CD4-positive, alpha-beta T cell treated with Interleukin-15 for 4 hours (primary cell): ENCODE measurements around the gene ATP1B4.
A peak's percentile ranks its signal among the peaks of the same experiment; 100 is the strongest.

Experiments
- DNase-seq: peaks from one replicate; pipeline ENCODE4 v3.0.0-alpha.2; 2020; ENCODE audit warnings: low spot score

Gene ATP1B4

GRCh38 chrX:120361764-120362305 is at the start of gene ATP1B4:
Gene ATP1B4, plus strand, starts transcription at chrX:120362089. Its CDS starts 80 bp downstream, at chrX:120362169.
- DNase-seq = no peak

DNA sequence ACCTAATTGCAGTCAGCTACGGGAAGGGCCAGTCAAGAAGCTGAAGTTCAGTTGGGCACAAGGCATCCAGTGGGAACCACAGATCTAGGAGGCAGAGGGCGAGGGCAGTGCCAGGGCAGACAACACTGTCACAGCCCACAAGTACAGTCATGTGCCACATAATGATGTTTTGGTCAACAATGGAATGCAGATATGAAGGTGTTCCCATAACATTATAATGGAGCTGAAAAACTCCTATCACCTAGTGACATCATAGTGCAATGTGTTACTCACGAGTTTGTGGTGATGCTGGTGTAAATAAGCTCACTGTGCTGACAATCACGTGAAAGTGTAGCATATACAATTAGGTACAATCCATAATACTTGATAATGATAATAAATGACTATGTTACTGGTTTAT is 46.1 kb upstream of the ATP1B4 start:
- no peak for DNase-seq

DNA sequence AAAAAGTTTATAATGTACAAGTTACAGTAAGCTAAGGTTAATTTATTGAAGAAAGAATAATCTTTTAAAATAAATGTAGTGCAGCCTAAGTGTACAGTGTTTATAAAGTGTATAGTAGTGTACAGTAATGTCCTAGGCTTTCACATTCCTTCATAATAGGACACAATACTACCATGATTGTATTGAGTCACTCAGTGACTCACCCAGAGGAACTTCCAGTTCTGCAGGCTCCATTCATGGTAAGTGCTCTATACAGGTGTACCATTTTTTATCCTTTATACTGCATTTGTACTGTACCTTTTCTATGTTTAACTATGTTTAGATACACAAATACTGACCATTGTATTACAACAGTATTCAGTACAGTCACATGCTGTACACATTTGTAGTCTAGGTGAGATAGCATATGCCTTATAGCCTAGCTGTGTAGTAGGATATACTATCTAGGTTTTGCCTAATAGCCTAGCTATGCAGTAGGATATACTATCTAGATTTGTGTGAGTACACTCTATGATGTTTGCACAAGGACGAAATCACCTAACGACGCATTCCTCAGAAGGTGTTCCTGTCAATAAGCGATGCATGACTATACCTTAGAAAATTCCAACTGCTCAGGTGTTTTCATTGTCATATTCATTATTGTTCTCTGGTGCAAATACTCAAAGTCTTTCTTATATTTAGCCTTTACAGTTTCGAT is 45.2 kb upstream of the ATP1B4 start:
- DNase-seq = no peak

- DNase-seq = no peak
These were observed 43.5 kb upstream of the ATP1B4 start for GRCh38 chrX:120318411-120318810.

DNA sequence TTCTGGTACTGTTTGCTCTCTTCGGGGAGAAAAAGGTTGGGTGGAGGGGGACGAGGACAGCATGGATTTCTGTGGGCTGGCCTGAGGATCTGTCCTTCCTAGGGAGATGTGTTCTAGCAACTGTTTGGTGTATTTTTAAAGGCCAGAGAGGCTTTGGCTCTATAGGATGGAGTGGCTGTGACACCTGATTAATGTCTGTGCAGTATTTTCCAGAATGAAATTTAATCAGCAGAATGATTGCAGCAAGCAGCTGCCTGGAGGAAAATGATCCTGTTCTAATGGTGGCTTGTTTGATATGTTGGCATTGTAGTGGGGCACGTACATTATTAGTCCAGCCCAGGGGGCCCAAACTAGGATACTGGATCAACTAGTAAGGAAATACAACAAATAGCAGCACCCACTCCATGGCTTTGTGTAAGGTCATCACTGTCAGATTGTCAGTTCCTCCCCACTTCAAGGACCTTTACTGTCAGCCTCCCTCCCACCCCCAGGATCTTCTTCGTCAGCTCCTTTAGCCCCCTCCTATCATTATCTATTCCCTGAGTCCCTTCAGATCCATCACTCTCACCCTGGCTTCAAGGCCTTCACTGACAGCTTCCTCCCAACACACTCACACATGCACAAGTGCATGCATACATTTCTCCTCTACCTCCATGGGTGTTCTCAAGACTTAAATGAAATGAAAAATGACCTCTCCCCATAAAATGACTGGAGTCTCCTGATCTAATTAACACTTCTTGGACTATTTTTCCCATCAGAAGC is 40.2 kb upstream of the ATP1B4 start:
- DNase-seq = no peak

DNA sequence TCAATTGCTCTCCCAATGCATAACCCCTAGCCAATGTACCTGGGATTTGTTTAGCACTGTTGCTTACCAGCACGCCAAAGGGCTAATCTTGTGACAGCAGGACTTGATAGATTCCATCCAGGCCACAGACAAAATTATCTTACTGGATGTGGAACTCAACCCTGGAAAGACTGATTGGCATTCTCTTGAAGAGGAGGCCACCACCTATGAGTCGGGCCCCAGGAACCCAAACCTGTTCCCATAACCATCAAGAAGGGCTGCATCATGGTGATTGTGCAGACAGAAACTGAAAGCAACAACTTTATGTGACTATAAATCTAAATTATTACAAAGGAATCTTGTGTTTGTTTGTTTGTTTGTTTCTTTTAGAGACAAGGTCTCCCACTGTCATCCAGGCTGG is 30.8 kb upstream of the ATP1B4 start:
- DNase-seq = no peak

DNA sequence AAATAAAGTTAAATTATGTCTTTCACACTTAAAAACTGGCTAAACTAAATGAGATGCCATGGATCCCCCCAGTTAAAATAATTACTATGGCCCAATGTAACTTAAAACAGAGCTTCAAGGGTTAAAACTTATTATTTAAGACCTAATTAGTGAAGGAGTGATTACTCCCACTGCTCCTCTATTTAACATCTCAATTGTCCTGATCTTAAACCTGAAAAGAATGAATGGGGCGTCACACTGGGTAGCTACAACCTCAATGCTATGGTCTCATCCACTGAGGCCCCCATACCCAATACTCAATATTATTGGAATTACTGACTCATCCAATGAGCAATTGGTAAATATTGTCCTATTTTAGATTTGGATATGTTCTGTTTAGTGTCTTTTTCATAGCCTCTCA is 29.5 kb upstream of the ATP1B4 start:
- no peak for DNase-seq

- DNase-seq = no peak
These were observed 27.7 kb upstream of the ATP1B4 start for GRCh38 chrX:120334151-120334550.

- no peak for DNase-seq
These were observed 27.3 kb upstream of the ATP1B4 start for GRCh38 chrX:120334603-120335002.

- no peak for DNase-seq
These were observed 26.6 kb upstream of the ATP1B4 start for GRCh38 chrX:120335289-120335688.

GRCh38 chrX:120336899-120337298 is 25.0 kb upstream of the ATP1B4 start:
- DNase-seq = no peak

GRCh38 chrX:120344566-120344965 is 17.3 kb upstream of the ATP1B4 start:
- peak; percentile 3 for DNase-seq

DNA sequence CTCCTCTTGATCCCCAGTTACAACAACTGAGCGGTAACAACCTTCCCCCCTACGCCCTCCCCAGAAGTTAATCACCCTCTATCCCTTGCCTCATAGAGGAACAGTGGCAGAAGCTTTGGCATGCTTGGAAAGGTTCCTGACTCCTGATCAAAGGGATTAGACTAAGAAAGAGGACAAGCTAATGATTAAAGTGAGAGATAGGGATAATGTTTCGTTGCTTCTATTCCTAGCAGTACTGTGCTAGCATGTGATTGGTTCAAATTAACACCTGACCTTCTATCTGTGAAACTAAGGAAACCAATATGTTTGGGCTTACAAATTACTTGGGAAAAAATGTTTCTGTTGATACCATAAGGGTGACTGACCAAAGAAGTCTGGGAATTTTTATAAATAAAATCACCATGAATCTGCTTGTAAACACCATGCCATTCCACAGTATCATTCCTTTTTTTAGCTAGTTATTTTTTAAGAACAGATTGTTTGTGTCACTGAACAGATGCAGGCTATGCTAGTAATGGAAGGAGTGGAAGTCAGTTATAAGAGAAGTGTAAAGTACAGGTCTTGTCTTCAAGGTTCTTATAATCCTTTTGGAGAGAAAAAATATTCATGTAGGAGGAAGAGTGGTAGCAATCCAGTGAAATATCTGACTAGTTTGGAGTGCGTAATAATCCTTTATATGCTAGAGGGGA is 11.3 kb upstream of the ATP1B4 start:
- DNase-seq = no peak

DNA sequence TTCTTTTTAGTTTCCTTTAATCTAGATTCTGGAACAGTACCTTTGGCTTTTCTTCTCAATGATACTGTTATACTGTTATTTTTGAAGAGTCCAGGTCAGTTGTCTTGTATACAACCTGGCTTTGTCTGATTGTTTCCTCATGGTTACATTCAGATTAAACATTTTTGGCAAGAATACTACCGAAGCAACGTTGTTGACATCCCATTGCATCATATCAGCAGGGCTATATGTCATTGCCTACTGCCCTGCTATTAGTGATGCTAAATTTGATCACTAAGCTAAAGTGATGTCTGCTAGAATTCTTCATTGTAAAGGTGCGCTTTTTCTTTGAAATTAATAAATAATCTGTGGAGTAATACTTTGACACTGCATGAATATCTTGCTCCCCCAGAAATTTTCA is 5.8 kb upstream of the ATP1B4 start:
- DNase-seq = no peak

DNA sequence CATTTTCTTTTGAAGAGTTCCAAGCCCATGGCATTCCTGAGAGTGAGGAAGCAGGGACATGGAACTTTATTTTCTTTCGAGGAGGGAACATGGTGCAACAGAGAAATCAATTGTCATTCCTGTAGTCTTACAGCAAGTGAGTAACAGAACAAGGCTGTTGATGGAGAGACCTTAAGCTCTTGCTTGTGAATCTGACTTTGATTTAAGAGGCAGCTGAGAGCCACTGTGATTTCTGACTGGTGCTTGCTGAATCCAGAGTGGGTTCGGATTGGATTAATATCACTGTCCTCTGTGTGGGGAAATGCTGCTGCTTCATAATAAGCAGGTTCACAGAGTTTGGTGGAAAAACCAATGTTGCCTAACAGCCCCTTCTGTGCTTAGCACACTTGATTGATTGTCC is 4.7 kb upstream of the ATP1B4 start:
- DNase-seq = no peak

DNA sequence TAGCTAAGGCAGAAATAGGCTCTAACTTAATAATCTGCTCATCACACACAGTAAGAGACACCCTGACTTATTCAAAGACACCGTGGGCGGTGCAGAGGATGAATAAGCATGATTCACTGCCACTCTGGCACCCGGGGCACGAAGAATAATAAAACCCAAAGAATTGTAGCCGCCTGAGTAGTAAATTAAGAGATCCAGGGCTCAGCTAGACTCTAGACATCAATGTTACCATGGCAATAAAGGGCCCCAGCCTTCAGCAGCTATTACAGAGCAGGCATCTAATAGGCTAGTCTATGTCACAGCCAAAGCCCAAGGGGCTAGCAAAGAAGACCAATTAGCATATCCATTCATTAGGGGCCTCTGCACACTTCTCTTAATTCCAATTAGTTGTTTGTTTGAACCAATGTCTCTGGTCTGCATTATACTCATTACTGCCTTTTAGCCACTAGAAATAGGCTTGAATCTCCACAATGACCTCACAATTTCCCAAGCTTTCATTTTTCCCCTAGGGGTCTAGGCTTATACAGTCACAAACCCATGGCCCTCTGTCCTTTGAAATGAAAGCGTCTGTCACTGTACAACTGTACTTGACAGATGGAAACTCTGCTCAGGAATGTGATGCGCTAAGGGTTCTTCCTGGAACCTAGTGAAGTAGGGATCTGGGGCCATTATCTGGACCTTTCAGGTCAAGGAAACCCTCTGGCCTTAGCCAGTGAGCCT is 3.0 kb upstream of the ATP1B4 start:
- DNase-seq = no peak

DNA sequence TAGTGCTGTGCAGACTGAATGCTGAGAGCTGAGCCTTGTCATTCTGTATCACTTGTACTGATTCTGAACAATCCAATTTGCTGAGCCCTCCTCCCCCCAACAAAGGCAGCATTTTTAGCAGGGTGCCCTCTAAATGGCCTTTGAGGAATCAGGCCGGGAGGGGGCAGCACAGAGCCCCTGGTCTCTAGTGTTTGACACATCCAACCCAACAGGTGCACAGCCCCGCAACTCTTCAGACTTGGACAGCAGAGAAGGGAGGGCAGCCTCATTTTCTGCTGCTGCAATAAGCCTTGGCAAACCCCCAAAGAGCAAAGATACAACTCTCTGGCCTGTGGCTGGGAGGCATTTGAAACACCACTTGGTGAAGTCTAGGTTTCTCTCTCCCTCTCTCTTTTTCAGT is 3.4 kb downstream of the ATP1B4 start:
- peak; percentile 35 for DNase-seq

DNA sequence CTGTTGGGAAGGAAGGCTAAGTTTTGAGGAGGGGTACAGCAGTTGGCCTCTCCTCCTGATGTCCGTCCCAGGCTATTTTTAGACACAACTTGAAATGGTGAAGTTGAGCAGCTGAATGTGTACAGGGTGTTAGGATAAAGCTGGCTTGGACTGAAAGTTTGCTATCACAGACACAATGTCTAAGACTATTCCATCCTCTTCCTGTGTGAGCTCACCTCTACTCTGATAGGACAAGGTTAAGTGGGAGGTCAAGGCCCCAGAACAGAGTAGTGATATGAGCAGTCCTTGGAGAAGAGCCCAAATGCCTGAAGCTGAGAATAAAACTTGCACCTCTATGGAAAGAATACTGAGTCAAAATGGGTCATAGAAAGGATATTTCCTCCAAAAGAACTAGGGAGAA is 4.1 kb downstream of the ATP1B4 start:
- no peak for DNase-seq

DNA sequence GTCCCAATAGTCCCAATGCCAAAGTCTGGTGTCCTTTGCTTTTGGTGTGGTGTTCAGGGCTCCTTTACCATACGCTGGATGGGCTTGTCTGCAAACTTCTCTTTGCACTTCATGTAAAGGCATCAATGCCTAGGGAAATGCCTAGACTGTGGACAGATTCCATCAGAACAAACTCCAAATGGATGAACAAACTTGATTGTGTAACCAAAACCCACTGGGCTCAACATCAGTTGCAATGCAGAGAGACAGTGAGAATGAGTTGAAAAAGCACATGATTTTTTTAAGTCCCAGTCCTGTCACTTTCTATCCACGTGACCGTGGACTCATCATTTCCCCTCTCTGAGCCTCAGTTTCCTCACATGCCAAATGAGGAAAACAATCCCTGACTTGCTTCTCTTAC is 4.9 kb downstream of the ATP1B4 start:
- no peak for DNase-seq

GRCh38 chrX:120367402-120368109 is 5.7 kb downstream of the ATP1B4 start:
- no peak for DNase-seq

DNA sequence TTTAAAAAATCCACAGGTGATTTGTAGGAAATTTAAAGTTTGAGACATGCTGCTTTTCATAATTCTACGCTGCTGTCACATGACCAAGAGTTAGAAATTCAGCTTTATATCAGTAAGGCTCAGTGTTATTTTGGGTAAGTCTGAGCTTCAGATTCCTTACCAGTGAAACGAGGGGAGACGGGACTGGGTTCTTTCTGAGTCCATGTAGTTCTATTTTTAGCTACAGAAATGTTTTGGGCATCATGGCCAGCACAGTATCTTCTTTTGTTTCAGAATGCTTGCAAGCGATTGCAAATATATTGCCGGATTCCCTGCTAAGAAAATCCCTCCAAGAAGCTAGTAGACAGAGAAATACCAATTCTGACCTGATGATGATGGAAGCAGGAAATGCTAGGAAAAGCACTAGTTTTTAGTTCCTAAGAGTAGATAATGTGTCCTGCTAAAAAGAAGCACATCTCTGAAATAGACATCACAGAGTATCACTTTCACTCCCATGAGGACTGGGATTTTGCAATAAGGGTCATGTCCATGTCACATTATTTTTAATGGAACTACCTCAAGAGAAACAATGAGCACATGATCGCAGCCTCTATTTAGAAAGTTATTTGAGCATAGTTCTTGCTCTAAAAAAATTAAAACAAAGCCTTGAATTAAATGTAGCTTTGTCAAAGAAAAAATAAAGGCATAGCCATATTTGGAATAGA is 10.9 kb downstream of the ATP1B4 start:
- DNase-seq = no peak
